HL-60 (cell line): ENCODE measurements around the gene TUBB3.

Experiments used
- POLR2AphosphoS5 ChIP-seq: IDR thresholded peaks from 2 replicates; pipeline ENCODE4 v1.6.1; 2012; ENCODE audit warnings: low read depth
- TF ChIP-seq, protein P1 (sequence below): IDR thresholded peaks from one replicate; pipeline ENCODE4 v1.5.1; 2011; ENCODE audit warnings: low read length, control low read depth, inconsistent platforms; ENCODE audit not compliant: insufficient read depth
- TF ChIP-seq, protein P2 (sequence below): IDR thresholded peaks from 2 replicates; pipeline ENCODE4 v1.6.1; 2012; ENCODE audit warnings: low read depth; ENCODE audit not compliant: insufficient replicate concordance

DNA sequence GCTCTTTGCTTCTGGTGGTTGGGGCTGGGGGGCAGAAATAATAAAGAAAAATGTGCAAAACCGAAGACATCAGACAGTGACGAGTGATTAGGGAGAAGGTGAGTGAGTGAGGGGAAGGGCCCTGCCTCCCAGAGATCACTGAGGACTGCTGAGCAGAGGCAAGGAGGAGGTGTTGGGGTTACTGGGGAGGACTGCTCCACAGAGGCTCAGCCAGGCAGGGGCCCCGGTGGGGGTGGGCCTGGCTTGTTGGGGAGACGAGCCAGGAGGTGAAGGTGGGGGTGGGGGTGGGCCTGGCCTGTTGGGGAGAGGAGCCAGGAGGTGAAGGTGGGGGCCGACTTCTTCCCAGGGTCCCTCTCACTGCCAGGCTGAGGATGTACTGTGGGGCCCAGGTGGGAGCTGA, 23.4 kb downstream of the TUBB3 start:
- no peak for TF ChIP-seq POLR2AphosphoS5
- TF ChIP-seq, protein P1, sequence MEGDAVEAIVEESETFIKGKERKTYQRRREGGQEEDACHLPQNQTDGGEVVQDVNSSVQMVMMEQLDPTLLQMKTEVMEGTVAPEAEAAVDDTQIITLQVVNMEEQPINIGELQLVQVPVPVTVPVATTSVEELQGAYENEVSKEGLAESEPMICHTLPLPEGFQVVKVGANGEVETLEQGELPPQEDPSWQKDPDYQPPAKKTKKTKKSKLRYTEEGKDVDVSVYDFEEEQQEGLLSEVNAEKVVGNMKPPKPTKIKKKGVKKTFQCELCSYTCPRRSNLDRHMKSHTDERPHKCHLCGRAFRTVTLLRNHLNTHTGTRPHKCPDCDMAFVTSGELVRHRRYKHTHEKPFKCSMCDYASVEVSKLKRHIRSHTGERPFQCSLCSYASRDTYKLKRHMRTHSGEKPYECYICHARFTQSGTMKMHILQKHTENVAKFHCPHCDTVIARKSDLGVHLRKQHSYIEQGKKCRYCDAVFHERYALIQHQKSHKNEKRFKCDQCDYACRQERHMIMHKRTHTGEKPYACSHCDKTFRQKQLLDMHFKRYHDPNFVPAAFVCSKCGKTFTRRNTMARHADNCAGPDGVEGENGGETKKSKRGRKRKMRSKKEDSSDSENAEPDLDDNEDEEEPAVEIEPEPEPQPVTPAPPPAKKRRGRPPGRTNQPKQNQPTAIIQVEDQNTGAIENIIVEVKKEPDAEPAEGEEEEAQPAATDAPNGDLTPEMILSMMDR: no peak
- TF ChIP-seq, protein P2, sequence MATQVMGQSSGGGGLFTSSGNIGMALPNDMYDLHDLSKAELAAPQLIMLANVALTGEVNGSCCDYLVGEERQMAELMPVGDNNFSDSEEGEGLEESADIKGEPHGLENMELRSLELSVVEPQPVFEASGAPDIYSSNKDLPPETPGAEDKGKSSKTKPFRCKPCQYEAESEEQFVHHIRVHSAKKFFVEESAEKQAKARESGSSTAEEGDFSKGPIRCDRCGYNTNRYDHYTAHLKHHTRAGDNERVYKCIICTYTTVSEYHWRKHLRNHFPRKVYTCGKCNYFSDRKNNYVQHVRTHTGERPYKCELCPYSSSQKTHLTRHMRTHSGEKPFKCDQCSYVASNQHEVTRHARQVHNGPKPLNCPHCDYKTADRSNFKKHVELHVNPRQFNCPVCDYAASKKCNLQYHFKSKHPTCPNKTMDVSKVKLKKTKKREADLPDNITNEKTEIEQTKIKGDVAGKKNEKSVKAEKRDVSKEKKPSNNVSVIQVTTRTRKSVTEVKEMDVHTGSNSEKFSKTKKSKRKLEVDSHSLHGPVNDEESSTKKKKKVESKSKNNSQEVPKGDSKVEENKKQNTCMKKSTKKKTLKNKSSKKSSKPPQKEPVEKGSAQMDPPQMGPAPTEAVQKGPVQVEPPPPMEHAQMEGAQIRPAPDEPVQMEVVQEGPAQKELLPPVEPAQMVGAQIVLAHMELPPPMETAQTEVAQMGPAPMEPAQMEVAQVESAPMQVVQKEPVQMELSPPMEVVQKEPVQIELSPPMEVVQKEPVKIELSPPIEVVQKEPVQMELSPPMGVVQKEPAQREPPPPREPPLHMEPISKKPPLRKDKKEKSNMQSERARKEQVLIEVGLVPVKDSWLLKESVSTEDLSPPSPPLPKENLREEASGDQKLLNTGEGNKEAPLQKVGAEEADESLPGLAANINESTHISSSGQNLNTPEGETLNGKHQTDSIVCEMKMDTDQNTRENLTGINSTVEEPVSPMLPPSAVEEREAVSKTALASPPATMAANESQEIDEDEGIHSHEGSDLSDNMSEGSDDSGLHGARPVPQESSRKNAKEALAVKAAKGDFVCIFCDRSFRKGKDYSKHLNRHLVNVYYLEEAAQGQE: no peak
